NK-92 (cell line): ENCODE data around the gene TAF11L9.
"Not testable (repeated sequence)": the region's sequence is repeated elsewhere in the genome, so short reads cannot be mapped to it uniquely, and the experiment has no call there.

Experiments used
- DNase-seq: peaks from one replicate; lab custom pipeline; 2025; ENCODE audit not compliant: unreplicated experiment; lab: John Stamatoyannopoulos, UW

Gene TAF11L9

GRCh38 chr5:17594255-17594654 is at the start of gene TAF11L9:
TSS of gene TAF11L9 (minus strand) at chr5:17594394.
- not testable (repeated sequence) for DNase-seq

GRCh38 chr5:17634160-17634559 is 40.0 kb upstream of the TAF11L9 start, which contains the start of gene TAF11L14:
TSS of gene TAF11L14 (plus strand) at chr5:17634460.
- DNase-seq: no peak

GRCh38 chr5:17631788-17632187 is 37.6 kb upstream of the TAF11L9 start, which contains the start of gene TAF11L13:
TSS of gene TAF11L13 (plus strand) at chr5:17632088.
- not testable (repeated sequence) for DNase-seq

- no peak for DNase-seq
Measured at GRCh38 chr5:17625686-17626085, 31.5 kb upstream of the TAF11L9 start.

- DNase-seq: no peak
Measured at GRCh38 chr5:17620627-17621026, 26.4 kb upstream of the TAF11L9 start.

- DNase-seq: no peak
Measured at GRCh38 chr5:17619354-17619753, 25.2 kb upstream of the TAF11L9 start.

GRCh38 chr5:17614872-17615605 is 20.8 kb upstream of the TAF11L9 start:
- no peak for DNase-seq

- DNase-seq: not testable (repeated sequence)
Measured at GRCh38 chr5:17610092-17610491, 15.9 kb upstream of the TAF11L9 start, which contains the start of gene TAF11L12. TSS of gene TAF11L12 (plus strand) at chr5:17610392.

- not testable (repeated sequence) for DNase-seq
Measured at GRCh38 chr5:17607461-17607860, 13.3 kb upstream of the TAF11L9 start.

GRCh38 chr5:17604951-17605350 is 10.8 kb upstream of the TAF11L9 start:
- DNase-seq: no peak

- DNase-seq: not testable (repeated sequence)
Measured at GRCh38 chr5:17603880-17604279, 9.7 kb upstream of the TAF11L9 start, which contains the start of gene TAF11L11. TSS of gene TAF11L11 (plus strand) at chr5:17604183.

GRCh38 chr5:17597728-17598127 is 3.5 kb upstream of the TAF11L9 start, which contains the start of gene TAF11L10:
TSS of gene TAF11L10 (minus strand) at chr5:17597828.
- not testable (repeated sequence) for DNase-seq

- not testable (repeated sequence) for DNase-seq
Measured at GRCh38 chr5:17590860-17591259, 3.3 kb downstream of the TAF11L9 start, which contains the start of gene TAF11L8. TSS of gene TAF11L8 (minus strand) at chr5:17590960.

- DNase-seq: not testable (repeated sequence)
Measured at GRCh38 chr5:17585658-17586057, 8.5 kb downstream of the TAF11L9 start, which contains the start of gene TAF11L7. TSS of gene TAF11L7 (minus strand) at chr5:17585758.
